ENCODE measurements around the gene PPP1R13B.

The PPP1R13B gene, protein sequence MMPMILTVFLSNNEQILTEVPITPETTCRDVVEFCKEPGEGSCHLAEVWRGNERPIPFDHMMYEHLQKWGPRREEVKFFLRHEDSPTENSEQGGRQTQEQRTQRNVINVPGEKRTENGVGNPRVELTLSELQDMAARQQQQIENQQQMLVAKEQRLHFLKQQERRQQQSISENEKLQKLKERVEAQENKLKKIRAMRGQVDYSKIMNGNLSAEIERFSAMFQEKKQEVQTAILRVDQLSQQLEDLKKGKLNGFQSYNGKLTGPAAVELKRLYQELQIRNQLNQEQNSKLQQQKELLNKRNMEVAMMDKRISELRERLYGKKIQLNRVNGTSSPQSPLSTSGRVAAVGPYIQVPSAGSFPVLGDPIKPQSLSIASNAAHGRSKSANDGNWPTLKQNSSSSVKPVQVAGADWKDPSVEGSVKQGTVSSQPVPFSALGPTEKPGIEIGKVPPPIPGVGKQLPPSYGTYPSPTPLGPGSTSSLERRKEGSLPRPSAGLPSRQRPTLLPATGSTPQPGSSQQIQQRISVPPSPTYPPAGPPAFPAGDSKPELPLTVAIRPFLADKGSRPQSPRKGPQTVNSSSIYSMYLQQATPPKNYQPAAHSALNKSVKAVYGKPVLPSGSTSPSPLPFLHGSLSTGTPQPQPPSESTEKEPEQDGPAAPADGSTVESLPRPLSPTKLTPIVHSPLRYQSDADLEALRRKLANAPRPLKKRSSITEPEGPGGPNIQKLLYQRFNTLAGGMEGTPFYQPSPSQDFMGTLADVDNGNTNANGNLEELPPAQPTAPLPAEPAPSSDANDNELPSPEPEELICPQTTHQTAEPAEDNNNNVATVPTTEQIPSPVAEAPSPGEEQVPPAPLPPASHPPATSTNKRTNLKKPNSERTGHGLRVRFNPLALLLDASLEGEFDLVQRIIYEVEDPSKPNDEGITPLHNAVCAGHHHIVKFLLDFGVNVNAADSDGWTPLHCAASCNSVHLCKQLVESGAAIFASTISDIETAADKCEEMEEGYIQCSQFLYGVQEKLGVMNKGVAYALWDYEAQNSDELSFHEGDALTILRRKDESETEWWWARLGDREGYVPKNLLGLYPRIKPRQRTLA

DNA sequence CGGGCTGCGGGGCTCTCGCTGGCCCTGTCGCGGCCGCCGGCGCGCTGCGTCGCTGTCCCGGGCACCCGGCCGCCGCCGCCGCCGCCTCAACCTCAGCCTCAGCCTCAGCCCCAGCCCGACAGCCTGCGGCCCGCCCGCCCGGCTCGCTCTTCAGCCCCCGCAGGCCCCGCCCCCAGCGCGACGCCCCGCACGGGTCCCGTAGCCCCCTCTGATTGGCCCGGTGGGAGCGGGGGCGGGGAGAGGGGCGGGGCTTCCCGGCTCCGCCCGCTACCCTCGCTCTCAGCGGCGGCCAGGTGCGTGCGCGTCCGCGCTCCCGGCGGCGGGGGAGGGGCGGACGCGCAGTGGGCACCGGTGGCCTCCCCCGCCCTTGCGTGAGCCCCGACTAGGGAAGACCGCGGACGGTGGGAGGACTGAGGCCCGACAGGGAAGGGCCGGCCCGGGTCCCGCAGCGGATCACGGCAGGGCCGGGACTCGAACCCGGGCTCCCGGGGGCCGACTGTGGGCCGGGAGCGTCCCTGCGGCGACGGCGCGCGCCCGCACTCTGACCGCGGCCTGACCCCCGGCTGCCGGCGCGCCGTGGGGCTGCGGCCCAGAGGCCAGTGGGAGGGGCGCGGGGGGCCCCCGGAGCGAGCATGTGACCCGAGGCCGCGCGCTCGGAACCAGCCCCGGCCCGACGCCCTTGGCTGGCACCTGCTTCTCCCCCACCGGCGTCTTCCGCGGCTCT lies at the start of gene PPP1R13B:
TSS of gene PPP1R13B (minus strand) at position 125 of the 724 bp plus-strand sequence. CDS start 268 bp downstream, outside the sequence.
- no peaks in the 10 kb centered on the region for H3K9me3 ChIP-seq (ENCODE audit: control insufficient read depth in 5 of 5, low read length in 5 of 5)
- H3K4me3 ChIP-seq (ENCODE audit: low read depth in 1 of 5, low read length in 5 of 5), result peak within 1 kb of the TSS; percentile 64 to 75 (median 71)
- H3K9ac ChIP-seq (ENCODE audit: low read length in 5 of 5), result peak within 1 kb of the TSS in 4 of 5 donors; percentile 51 to 76 (median 68)
- H3K4me1 ChIP-seq (ENCODE audit: control insufficient read depth in 5 of 5, insufficient read depth in 5 of 5, low read length in 5 of 5), result peaks cover 0 to 24% (median 17%) of the 10 kb centered on the region in 5 donors
- no peaks in the 10 kb centered on the region for H3K36me3 ChIP-seq (ENCODE audit: control insufficient read depth in 5 of 5, insufficient read depth in 5 of 5, low read length in 5 of 5)
- H3K27ac ChIP-seq (ENCODE audit: low read depth, low read length), result peak within 1 kb of the TSS; percentile 7
- peaks cover 0 to 13% (median 0%) of the 10 kb centered on the region in 5 donors for H3K27me3 ChIP-seq (ENCODE audit: control insufficient read depth in 5 of 5, insufficient read depth in 4 of 5, low read length in 5 of 5)

DNA sequence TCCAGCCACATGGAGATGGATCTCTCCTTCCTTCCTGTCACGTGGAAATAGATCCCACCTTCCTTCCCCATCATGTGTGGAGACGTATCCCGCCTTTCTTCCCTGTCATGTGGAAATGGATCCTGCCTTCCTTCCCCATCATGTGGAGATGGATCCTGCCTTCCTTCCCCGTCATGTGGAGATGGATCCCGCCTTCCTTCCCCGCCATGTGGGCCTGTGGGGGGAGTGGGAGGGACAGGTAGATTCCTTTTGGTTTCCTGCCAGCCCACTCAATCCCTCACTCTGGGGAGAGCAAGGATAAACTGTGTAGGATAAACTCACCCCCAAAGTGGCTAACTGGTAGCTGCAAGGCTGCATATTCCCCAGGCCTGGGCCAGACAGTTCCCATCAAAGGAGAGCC lies 49.2 kb upstream of the PPP1R13B start:
- H3K36me3 ChIP-seq (ENCODE audit: control insufficient read depth in 5 of 5, insufficient read depth in 5 of 5, low read length in 5 of 5), result no peaks in the 10 kb centered on the region
- H3K4me1 ChIP-seq (ENCODE audit: control insufficient read depth in 5 of 5, insufficient read depth in 5 of 5, low read length in 5 of 5), result peaks cover 0 to 7% (median 1%) of the 10 kb centered on the region in 5 donors
- H3K4me3 ChIP-seq (ENCODE audit: low read depth in 1 of 5, low read length in 5 of 5), result no peak overlapping the region
- H3K27me3 ChIP-seq (ENCODE audit: control insufficient read depth in 5 of 5, insufficient read depth in 4 of 5, low read length in 5 of 5), result peaks cover 0 to 9% (median 3%) of the 10 kb centered on the region in 5 donors
- no peak overlapping the region for H3K9ac ChIP-seq (ENCODE audit: low read length in 5 of 5)
- H3K9me3 ChIP-seq (ENCODE audit: control insufficient read depth in 5 of 5, low read length in 5 of 5), result peaks cover 0 to 4% (median 0%) of the 10 kb centered on the region in 5 donors
- H3K27ac ChIP-seq (ENCODE audit: low read depth, low read length), result no peak overlapping the region

DNA sequence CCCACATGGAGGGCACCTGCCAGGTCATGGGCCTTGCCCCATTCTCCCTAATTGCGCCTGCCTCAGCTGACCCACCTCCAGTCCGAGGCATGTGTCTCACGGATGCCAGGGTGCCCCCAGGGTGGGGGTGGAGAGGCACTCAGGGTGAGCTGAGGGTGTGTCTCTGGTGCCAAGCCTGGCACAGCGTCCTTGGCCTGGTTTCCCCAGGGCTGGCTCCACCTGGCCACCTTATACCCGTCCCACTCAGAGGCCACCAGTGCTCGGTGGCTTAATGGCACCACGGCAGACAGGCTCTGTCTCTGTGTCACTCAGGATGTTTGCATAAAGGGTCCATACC lies 47.3 kb upstream of the PPP1R13B start:
- H3K4me1 ChIP-seq (ENCODE audit: control insufficient read depth in 5 of 5, insufficient read depth in 5 of 5, low read length in 5 of 5), result peaks cover 5 to 20% (median 14%) of the 10 kb centered on the region in 5 donors
- no peak overlapping the region for H3K9ac ChIP-seq (ENCODE audit: low read length in 5 of 5)
- no peak overlapping the region for H3K27ac ChIP-seq (ENCODE audit: low read depth, low read length)
- H3K9me3 ChIP-seq (ENCODE audit: control insufficient read depth in 5 of 5, low read length in 5 of 5), result peaks cover 0 to 4% (median 0%) of the 10 kb centered on the region in 5 donors
- no peaks in the 10 kb centered on the region for H3K36me3 ChIP-seq (ENCODE audit: control insufficient read depth in 5 of 5, insufficient read depth in 5 of 5, low read length in 5 of 5)
- H3K27me3 ChIP-seq (ENCODE audit: control insufficient read depth in 5 of 5, insufficient read depth in 4 of 5, low read length in 5 of 5), result peaks cover 0 to 9% (median 3%) of the 10 kb centered on the region in 5 donors
- no peak overlapping the region for H3K4me3 ChIP-seq (ENCODE audit: low read depth in 1 of 5, low read length in 5 of 5)

DNA sequence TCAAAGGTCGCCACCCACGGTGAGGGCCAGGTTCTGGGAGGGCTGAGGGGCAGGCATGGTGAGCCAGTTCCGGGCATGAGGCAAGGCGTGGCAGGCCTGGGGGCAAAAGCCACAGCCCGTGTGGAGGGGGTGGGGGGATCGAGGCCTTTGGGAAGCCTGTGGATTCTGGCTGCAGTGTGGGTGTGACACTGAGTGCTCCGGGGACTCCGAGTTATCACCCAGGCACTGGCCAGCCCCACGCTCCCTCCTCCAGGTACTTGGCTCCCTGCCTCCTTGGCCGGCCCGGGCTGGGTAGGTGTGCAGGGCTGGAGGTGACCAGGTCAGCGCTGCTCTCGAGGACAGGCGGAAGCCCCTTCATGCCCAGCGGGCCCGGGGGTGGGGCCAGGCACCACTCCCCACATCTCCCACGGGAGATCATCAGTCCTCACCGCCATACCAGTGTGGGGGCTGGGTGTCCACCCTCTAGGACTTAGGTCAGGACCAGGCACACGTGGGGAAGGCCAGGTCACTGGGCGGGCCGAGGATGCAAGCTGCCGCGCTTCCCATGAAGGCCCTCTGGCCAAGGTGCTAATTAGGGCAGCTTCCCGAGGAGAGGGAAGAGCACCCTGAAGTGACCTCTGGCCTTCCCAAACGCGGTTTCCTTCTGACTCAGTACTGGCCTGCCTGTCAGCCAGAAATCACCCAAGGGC lies 46.8 kb upstream of the PPP1R13B start:
- Histone ChIP-seq H3K27me3 (ENCODE audit: control insufficient read depth in 5 of 5, insufficient read depth in 4 of 5, low read length in 5 of 5) (peaks cover 0 to 13% (median 5%) of the 10 kb centered on the region in 5 donors), H3K4me3 (ENCODE audit: low read depth in 1 of 5, low read length in 5 of 5) (no peak overlapping the region), H3K4me1 (ENCODE audit: control insufficient read depth in 5 of 5, insufficient read depth in 5 of 5, low read length in 5 of 5) (peaks cover 5 to 25% (median 14%) of the 10 kb centered on the region in 5 donors), H3K9ac (ENCODE audit: low read length in 5 of 5) (no peak overlapping the region), H3K36me3 (ENCODE audit: control insufficient read depth in 5 of 5, insufficient read depth in 5 of 5, low read length in 5 of 5) (no peaks in the 10 kb centered on the region), H3K9me3 (ENCODE audit: control insufficient read depth in 5 of 5, low read length in 5 of 5) (peaks cover 0 to 4% (median 0%) of the 10 kb centered on the region in 5 donors), H3K27ac (ENCODE audit: low read depth, low read length) (no peak overlapping the region)

DNA sequence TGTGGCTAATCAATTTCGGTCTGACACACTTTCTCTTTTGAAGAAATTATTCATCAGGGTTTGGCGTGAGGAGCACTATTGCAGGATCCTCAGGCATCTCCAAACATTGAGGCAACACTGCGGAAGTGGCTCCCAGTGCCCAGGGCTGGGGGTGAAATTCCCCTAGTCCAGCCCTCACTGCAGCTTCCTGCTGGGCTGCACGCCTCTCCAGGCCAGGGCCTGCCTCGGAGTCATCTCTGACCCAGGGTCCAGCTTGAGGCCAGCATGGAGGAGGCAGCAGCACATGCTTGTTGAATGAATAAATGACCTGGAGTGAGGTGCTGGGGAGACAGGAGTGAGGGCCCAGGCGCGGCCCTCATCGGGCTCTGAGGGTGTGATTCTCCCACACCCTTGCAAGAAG lies 44.9 kb upstream of the PPP1R13B start:
- Histone ChIP-seq H3K27me3 (ENCODE audit: control insufficient read depth in 5 of 5, insufficient read depth in 4 of 5, low read length in 5 of 5) (peaks cover 2 to 13% (median 5%) of the 10 kb centered on the region in 5 donors), H3K9ac (ENCODE audit: low read length in 5 of 5) (no peak overlapping the region), H3K27ac (ENCODE audit: low read depth, low read length) (no peak overlapping the region), H3K4me3 (ENCODE audit: low read depth in 1 of 5, low read length in 5 of 5) (no peak overlapping the region), H3K9me3 (ENCODE audit: control insufficient read depth in 5 of 5, low read length in 5 of 5) (peaks cover 0 to 4% (median 0%) of the 10 kb centered on the region in 5 donors), H3K36me3 (ENCODE audit: control insufficient read depth in 5 of 5, insufficient read depth in 5 of 5, low read length in 5 of 5) (no peaks in the 10 kb centered on the region), H3K4me1 (ENCODE audit: control insufficient read depth in 5 of 5, insufficient read depth in 5 of 5, low read length in 5 of 5) (peaks cover 5 to 26% (median 14%) of the 10 kb centered on the region in 5 donors)

DNA sequence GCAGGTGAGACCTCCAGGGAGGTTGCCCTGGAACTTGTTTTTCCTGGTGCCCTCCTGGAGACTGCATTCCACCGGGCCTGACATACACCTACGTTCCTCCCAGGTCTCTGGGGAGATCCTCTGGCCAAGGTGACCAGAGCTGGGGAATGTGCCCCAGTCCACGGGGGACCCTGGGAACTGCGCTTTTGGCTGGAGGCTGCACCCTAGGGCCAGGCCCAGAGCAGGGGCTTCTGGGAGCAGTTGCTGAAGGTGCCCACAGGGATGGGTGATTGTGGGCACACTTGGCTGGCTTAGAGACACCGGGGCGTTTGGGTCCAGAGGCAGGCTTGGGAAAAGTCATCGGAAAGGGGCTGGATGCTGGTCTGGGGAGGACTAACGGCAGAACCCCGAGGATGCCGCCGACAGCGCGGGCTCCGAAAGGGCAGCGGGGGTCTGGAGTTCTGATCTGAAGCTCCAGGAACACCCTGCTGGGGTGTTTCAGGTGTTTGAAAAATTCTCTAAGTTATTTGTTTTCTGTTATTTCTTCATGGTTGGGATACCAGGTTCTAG lies 44.4 kb upstream of the PPP1R13B start:
- H3K4me1 ChIP-seq (ENCODE audit: control insufficient read depth in 5 of 5, insufficient read depth in 5 of 5, low read length in 5 of 5), result peaks cover 5 to 26% (median 14%) of the 10 kb centered on the region in 5 donors
- H3K9ac ChIP-seq (ENCODE audit: low read length in 5 of 5), result no peak overlapping the region
- H3K27ac ChIP-seq (ENCODE audit: low read depth, low read length), result no peak overlapping the region
- H3K9me3 ChIP-seq (ENCODE audit: control insufficient read depth in 5 of 5, low read length in 5 of 5), result peaks cover 0 to 4% (median 0%) of the 10 kb centered on the region in 5 donors
- no peak overlapping the region for H3K4me3 ChIP-seq (ENCODE audit: low read depth in 1 of 5, low read length in 5 of 5)
- peaks cover 2 to 12% (median 8%) of the 10 kb centered on the region in 5 donors for H3K27me3 ChIP-seq (ENCODE audit: control insufficient read depth in 5 of 5, insufficient read depth in 4 of 5, low read length in 5 of 5)
- H3K36me3 ChIP-seq (ENCODE audit: control insufficient read depth in 5 of 5, insufficient read depth in 5 of 5, low read length in 5 of 5), result no peaks in the 10 kb centered on the region

DNA sequence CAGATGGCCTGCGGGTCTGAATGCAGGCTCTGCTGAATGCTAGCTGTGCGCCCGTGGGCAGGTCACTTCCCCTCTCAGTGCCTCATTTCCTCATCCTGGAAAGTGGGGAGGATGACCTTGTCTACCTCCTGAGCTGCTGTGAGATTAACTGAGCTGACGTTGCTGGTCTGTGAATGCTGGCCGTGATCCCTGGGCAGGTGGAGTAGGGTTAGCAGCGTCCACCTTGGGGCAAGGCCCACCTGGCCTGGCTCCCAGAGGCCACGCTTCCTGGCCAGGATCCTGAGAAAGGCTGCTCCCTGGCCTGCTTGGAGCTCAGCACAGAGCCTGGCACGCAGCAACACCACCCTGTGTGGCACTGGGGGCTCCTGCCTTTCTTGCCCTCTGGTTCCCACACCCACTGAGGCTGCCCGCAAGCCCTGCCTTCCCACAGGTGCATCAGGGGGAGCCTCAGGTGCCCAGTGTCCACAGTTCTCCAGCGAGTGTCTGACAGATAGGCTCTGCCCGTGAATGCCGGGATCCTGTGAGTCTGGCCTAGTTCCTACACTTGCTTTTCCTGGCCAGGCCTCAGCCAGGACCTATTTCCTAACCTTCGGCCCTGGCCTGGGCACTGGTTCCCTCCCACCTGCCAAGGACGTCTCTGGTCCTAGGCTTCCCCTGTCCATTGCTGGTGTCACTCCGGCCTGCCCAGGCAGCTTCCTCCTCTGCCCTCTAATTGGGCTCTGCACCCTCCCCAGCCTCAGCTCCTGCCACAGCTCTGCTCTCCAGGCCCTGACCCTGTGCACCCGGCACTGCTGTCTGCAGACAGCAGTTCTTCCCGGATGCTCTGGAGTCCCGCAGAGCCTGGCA lies 43.7 kb upstream of the PPP1R13B start:
- Histone ChIP-seq H3K9ac (ENCODE audit: low read length in 5 of 5) (peak overlapping the region in 2 of 5 donors; percentile 41 to 46), H3K36me3 (ENCODE audit: control insufficient read depth in 5 of 5, insufficient read depth in 5 of 5, low read length in 5 of 5) (no peaks in the 10 kb centered on the region), H3K27ac (ENCODE audit: low read depth, low read length) (no peak overlapping the region), H3K9me3 (ENCODE audit: control insufficient read depth in 5 of 5, low read length in 5 of 5) (no peaks in the 10 kb centered on the region), H3K27me3 (ENCODE audit: control insufficient read depth in 5 of 5, insufficient read depth in 4 of 5, low read length in 5 of 5) (peaks cover 2 to 11% (median 6%) of the 10 kb centered on the region in 5 donors), H3K4me1 (ENCODE audit: control insufficient read depth in 5 of 5, insufficient read depth in 5 of 5, low read length in 5 of 5) (peaks cover 5 to 26% (median 18%) of the 10 kb centered on the region in 5 donors), H3K4me3 (ENCODE audit: low read depth in 1 of 5, low read length in 5 of 5) (no peak overlapping the region)

DNA sequence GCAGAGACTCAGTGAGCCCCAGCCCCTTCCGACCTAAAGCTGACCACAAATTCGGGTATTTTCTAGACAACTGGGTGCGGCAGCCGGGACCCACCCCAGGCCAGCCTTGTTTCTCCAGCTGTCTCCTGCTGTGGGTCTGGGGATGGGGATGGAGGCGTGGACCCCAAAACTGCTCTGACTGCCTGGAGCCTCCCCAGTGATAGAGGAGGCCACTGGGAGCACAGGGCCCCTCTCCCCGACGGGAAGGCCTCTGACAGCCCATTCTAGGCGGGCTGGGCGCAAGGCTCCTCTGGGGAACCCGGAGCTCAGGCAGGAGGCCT lies 42.6 kb upstream of the PPP1R13B start:
- H3K4me3 ChIP-seq (ENCODE audit: low read depth in 1 of 5, low read length in 5 of 5), result peak overlapping the region in 1 of 5 donors; percentile 14
- peaks cover 2 to 11% (median 9%) of the 10 kb centered on the region in 5 donors for H3K27me3 ChIP-seq (ENCODE audit: control insufficient read depth in 5 of 5, insufficient read depth in 4 of 5, low read length in 5 of 5)
- no peak overlapping the region for H3K9ac ChIP-seq (ENCODE audit: low read length in 5 of 5)
- H3K36me3 ChIP-seq (ENCODE audit: control insufficient read depth in 5 of 5, insufficient read depth in 5 of 5, low read length in 5 of 5), result no peaks in the 10 kb centered on the region
- H3K9me3 ChIP-seq (ENCODE audit: control insufficient read depth in 5 of 5, low read length in 5 of 5), result no peaks in the 10 kb centered on the region
- H3K4me1 ChIP-seq (ENCODE audit: control insufficient read depth in 5 of 5, insufficient read depth in 5 of 5, low read length in 5 of 5), result peaks cover 5 to 26% (median 18%) of the 10 kb centered on the region in 5 donors
- no peak overlapping the region for H3K27ac ChIP-seq (ENCODE audit: low read depth, low read length)
